Activated CD4-positive, alpha-beta T cell treated with anti-CD3 and anti-CD28 coated beads for 24 hours (primary cell): ENCODE results near the gene RELN.

Experiments
- DNase-seq, 2 donors: peaks; one replicate each; pipeline ENCODE4 v3.0.0-alpha.2; 2020; ENCODE audit warnings: low read depth in 2 of 2

Gene RELN

DNA sequence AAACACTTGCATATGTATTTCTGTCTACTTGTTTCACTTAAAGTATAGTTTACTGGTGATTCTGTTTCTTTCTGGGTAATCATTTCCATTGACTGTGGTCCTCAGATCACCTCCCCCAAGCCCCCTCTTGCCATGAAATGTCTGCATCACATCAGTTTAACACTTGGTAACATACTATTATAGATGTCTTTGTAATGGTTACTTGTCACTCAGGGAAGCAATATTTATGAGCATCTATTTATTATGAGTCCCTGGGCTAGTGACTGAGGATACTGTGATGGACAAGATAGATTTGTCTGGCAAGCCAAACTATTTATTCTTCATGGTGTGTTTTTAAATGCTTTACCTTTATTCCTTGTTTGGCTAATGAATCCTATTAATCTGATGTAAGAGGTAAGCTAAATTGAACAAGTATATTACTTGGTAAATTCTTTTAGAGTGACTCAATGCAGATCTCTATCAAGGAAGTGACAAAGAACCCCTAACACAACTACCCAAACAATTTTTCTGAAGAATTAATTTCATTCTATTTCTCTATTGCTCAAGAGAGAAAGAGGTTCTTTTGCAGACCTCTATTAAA, 270.9 kb downstream of the RELN start:
- DNase-seq: no peak

DNA sequence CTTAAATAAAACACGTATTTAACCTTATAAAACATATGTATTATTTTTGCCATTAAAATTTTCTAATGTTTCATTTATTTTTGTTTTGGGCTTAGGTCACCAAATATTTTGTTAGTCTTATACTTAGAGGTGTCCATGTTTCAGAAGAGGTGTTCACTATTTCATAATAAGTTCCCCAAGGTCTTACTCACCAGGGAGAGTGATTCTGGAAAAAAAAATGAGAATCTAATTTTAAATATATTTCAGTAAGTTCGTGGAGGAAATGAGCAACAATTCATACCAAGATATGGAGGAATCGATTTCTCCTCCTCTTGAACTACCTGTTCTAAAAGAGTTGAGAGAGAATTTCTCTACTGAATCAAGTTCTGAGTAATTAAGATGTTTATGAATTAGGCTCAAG, 271.9 kb downstream of the RELN start:
- no peak for DNase-seq

DNA sequence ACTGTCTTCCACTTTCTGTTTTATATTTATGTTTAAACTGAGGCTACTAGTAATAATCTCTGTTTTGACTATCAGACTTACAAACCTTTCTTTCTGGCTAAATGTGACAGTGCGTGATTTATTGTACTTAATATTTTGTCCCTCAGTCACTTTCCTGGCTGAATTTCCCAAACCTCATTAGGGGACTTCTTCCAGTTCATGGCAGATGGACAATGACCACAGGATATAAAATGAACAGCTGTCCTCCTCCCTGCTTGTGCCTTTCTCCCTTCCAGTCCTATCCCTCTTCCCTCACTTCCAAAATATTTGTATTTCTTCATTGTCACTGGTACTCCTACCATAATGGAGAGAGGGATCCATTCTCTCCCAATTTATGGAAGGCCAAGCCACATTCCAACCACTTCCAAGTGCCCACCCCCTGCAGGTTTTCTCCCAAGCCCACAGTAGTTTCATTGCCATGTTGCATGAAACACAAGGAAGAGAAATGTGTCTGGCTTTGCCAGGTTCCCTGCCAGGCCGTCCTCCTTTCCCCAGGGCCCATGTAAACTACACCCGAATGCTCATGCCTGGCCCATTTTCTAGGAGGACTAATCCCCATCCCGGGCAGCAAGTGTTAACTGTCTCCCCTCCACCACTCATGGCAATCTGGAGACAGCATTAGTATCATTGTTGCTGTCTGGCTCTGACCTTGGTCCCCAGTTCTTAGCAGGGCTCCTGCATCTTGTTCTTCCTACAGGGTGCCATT, 273.9 kb downstream of the RELN start:
- DNase-seq: no peak

DNA sequence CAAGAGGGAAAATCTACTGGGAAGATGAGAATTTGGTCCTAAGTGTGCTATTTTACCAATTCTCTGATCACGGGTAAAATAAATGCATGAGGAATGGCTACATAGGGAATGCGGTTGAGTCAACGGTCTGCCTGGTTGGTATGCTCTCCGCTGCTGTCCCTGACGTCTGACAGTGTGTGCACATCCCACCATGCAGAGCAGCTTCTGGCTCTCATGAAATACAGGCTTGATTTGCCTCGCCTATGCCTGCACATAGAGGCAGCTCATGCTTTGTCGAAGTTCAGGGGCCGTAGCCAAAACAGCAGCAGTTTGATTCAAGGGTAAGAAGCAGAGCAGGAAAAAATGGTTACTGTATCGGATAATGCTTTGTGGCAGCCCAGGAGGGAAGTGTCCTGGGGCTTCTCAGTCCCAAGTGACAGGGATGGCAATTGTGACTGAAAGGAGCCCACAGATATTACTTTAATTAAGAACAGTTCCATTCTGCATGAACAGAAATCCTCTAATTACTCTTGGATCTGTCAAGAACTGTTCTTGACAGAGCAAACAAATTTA, 275.0 kb downstream of the RELN start:
- DNase-seq: no peak

DNA sequence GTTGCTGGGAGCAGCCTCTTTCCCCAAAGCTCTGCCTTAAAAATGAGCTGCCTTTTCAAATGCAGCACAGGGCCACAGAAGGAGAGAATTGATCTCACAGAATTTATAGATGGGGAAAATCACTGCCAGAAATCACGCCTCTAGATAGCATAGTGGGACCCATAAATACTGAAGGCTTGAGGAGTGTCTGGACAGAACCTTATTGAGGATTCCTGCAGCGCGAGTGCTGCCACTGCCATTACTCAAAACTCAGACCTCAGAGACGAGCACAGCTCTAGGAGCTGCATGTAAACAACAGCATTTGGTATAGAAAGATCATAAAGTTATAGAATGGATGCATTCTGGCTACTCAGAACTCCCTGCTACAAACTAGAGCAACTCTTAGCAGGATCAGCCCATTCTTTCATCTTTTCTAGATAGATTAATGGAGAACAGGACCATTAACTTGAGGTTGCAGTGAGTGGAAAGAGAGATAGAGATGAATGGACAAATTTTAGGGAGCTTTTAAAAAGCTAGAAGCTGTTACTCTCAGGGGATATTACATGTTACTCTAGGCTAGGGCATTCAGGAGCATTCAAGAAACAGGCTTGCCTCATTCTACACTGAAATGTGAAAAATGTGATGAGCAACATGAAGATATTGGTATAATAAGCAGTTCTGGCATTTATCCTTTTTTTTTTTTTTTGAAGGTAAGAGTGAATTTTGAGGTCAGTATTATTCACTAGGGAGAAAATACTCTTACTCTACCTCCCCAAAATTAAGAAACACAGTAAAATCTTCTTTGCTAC, 276.3 kb downstream of the RELN start:
- no peak for DNase-seq

DNA sequence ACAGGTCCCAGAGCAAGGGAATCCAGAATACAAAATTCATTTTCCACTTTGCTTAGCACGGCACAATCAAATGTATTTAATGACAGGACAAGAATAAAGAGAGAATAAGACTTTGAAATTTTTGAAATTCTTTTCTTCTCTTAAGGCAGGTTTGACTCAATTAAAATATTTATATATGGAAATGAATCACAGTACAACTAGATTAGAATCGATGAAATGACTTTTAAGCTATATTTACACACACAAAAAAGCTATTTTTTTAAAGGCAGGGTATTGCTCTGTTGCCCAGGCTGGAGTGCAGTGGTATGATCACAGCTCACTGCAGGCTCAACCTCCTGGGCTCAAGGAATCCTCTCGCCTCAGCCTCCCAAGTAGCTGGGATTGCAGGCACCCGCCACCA, 278.0 kb downstream of the RELN start:
- no peak for DNase-seq

DNA sequence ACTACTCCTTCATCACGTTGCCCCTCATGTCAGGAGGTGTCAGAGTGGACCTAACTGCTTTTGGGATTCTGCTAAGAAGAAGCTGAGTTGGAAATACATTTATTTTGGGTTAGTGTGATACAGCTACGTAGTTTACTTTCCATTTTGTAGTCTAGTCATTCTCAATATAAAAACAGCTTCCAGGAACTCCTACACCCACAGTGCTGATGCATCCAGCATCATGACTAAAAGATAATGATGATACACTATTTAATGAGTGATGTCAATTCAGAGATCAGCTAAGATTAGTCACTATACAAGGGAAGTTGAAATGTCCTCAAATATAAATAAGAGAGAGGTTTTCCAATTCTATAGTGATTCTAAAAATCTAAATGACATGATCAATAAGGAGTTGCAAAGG, 279.2 kb downstream of the RELN start:
- no peak for DNase-seq

DNA sequence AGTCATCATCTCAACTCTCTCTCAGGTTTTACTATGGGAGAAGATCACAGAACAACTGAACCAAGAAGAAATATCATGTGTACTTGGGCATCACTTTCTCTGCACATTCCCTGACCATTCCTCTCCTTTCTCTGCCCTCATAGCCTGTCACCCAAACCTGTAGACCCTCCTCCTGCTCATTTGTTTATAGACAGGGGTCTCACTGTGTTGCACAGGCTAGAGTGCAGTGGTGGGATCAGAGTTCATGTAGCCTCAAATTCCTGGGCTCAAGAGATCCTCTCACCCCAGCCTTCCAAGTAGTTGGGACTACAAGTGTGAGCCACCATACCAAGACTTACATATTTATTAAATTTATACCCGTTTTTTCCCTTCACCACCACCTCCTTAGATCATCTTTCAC, 282.7 kb downstream of the RELN start:
- DNase-seq: no peak

DNA sequence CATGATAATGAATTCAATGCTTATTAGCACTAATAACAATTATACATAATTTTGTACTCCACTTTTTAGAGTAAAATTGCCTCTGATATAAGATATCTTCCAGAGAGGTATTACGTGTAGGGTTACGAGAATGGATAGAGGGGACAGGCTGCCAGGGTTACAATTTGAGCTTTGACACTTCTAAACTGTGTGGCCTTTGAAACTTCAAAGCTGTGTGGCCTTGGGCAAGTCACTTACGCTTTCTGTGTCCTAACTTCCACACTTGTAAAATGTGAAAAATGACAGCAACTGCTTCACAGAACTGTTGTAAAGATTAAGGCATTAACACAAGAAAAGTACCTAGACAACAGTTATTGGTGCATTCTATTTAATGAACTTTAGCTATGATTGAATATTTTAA, 283.9 kb downstream of the RELN start:
- DNase-seq: no peak

DNA sequence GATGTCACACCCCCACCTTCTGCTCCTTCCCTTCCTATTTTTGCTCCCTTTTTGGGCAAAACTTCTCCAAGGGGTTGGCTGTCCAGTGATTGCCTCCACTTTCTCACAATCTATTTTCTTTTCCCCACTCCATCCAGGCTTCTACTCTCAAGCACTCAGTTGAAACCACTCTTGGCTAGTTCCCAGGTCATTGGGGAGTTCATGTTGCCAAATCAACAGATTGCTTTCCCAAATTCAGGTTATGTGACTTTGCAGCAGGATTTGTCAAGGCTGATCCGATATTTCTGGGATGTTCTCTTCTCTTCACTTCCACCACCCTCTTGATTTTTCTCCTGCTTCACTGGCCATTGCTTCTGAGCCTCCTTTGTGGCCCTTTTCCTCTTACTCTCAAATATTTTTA, 284.8 kb downstream of the RELN start:
- DNase-seq: no peak

DNA sequence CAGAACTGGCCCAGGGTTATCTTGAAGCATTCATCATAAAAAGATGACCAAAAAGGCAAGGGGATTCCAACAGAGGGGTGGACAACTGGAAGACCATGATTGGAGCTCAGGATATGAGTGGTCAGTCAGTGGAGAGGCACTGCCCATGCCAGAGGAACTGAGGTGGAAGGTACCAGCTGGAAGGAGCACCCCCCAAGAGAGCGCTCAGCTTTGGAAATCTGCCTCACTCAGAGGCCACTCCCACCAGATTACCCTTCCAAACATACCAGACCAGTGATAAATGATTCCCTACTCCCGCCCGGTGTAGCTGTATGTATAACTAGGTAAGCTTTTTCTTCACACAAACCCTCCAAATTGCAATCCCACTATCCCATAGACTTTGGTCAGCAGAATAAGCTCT, 286.5 kb downstream of the RELN start:
- no peak for DNase-seq

DNA sequence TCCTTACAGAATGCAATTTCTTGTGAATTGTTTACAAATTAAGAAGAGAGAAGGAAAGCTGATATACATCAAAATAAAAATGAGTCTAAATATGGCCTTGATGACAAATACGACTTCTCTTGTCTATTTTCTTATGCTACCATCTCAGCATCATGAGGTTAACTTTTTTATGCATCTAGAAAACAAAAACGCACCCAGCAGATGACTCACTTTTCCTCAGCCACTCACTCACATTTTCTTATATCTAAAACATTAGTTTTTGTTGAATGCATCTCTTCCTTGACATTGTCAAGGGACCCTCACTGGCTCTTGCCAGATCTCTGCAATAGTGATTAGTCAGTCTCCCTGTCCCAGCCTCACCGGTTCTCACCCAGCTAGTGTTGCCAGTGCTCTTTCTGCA, 287.0 kb downstream of the RELN start:
- no peak for DNase-seq

DNA sequence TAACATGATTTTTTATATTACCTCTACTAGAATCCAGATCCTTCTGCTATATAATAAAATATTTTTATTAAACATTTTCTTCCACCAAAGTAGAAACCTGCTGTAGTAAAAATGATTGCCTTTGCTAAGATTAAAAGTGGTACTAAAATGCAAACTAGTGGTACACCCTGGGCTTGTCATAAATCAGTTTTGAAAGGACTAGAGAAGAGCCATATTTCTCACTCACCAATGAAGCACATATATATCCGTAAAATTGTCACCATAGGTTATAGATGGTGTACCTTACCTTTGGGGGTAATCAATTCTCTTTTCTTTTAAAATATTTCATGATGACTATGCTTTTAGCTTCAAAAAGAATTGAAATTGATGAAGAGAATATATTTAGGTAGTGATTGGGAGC, 290.4 kb downstream of the RELN start:
- no peak for DNase-seq

DNA sequence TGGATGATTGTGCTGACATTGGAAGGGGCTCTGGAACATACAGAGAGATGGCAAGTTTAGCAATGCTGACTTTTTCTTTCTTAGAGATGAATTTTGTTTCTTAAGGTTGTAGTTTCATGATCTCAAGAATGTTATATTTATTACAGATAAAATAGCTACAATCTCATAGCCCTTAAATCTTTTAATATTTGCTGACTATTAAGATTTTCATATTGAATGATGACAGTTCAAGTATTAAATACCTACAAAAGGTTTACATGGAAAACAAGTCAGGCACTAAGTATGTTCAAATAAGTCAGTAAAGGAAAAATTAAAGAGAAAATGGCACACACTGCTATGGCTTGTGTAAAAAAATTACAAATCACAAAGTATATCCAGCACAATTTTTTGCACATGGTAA, 291.4 kb downstream of the RELN start:
- DNase-seq: no peak

DNA sequence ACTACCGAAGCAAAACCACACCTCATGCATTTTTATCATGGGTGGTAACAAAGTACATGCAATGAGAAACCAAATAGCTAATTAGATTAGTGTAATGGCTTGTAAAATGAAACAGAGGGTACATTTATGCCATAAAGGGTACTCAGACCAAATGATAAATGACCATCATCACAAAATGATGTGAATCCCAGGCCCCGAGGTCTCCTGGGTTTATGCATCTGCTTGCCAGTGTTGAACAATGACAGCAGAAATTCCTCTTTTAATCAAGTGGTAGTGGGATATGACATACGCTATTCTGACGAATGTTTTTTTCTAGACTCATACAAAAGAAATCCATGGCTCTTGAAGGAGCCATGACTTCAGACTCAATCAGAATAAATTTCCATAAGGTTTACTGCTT, 293.9 kb downstream of the RELN start:
- DNase-seq: no peak

DNA sequence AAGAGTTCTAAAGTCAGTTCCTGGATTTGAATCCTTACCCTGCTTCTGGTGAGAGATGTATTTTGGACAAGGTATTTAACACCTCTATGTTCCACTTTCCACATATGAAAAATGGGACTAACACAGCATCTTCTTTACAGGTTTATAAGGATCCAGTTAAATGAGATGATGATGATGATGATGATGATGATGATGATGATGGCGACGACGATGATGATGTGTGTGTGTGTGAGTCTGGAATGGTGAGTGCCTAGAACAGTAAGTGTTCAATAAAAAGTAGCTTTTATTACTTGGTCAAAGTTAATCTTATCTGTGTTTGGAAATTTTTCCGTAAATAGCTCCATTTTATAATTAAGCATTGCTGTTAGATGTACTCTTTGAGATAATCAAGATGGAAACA, 295.2 kb downstream of the RELN start:
- DNase-seq: no peak

DNA sequence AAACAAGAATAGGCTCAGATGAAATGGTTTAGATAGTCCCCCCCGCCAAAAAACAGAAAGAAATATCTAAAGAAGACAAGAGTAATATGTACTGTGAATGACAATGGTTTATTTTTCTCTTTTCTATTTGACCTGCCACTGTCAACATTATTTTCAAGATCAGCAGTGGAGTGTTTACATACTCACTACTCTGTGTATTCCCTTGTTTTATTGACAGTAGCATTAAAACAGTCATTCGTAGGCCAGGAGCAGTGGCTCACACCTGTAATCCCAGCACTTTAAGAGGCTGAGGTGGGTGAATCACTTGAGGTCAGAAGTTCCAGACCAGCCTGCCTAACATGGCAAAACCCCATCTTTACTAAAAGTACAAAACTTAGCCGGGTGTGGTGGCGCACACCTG, 298.2 kb downstream of the RELN start:
- no peak for DNase-seq

DNA sequence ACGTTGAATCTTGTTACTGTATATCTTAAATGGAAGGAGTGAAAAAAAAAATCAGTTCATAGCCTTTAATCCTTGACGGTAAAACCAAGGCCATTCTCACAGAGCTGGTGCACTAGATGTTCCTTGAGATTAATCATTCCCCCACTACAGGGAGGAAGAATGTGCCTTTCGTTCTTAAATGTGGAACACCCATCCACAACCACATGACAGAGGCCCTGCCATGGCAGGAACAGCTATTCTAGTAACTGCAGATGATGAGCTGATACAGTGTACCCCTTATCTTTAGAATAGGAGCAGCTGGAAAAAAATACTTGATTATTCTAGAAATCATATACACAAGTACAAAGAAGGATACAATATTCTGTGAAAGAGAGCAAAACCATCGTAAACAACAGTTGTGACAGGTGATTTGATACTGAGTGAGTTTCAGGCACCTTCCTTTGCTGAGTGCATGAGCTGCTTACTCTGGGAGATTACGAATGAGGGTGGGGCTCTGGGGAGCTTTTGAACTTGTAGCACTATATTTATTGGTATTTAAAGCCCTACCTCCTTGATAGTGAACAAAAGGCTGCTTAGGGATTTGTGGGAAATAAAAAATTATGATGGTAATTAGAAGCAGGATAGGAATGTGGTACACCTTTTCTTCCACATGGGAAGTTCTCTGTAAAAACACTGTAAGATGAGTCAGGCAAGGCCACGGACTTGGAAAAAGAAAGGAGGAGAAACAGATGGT, 299.1 kb downstream of the RELN start:
- DNase-seq: no peak

DNA sequence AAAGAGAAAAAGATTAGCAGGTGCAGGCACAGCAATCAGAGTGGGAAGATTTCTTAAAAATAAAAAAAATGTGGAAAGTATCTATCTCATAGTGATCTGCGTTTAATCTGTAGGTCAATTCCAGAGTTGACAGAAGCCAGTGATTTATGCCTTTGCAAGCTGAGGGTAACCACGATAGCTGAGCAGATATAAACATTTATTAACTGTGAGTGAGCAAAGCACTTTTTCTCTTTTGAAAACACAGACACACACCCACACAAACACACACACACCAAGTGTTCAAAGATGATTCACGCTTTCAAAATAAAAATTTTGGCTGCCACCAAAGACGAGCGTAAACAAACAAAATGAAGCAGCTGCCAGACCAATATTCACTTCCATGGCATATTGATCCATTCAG, 300.2 kb downstream of the RELN start:
- no peak for DNase-seq

DNA sequence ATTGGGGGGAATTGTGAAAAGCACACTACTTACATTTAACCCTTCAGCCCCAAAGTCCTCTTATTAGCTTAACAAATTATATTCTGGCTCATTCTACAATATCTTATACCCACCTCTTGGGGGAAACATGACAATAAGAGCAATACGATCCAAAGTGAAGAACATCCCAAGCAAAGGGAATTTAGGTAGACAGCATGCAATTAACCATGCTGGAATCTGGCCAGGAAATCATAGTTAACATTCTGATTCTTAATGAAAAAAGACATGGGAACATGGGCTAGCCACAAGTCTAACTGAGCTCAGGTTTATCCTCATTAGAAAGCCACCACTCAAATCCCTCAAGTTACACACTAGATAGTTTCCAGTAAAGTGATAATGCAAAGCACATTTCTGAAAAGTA, 301.5 kb downstream of the RELN start:
- DNase-seq: no peak

DNA sequence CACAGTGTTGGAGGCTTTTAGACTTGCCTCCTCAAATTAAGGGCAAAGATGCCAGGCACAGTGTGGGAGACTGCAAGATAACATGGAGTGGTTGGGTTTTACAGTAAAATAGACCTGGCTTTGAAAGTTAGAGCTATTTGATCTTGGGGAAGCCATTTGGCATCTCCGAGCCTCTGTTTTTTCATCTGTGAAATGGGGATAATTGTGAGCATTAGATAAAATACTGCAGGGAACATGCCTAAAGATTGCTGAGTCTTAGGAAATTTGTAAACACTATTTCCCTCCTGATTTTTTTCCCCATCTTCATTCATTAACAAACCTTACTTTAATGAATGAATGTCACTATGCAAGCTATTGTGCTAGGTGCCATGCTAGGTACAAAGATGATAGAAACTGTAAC, 302.2 kb downstream of the RELN start:
- no peak for DNase-seq

DNA sequence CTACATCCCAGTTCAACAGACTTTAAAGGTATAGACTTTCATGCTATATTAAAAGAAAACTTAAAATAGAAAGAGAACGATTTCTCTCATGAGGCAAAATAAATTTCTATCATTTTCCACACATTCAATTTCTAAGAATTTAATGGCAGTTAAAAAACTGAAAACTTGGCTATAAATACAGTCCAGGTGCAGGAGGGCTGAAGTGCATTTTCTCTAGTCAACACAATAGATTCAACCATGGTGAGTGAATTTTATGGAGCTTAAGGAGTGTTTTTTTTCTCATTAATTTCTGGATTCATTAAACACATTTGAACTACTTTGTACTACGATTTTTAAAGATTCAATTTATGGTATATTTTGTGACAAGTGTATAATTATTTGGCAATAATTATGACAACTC, 302.7 kb downstream of the RELN start:
- DNase-seq: no peak
